ENCODE data around the gene OSBPL3.
"Not testable (repeated sequence)": the region's sequence is repeated elsewhere in the genome, so short reads cannot be mapped to it uniquely, and the experiment has no call there.

The OSBPL3 gene

GRCh38 chr7:24920451-24921361 is 59.3 kb downstream of the OSBPL3 start:
- no peak for DNase-seq (ENCODE audit: low spot score)

GRCh38 chr7:24917510-24918239 is 62.3 kb downstream of the OSBPL3 start:
- DNase-seq (ENCODE audit: low spot score): no peak

- DNase-seq (ENCODE audit: low spot score): no peak
These were observed 63.4 kb downstream of the OSBPL3 start for GRCh38 chr7:24916463-24917040.

- DNase-seq (ENCODE audit: low spot score): no peak
These were observed 65.5 kb downstream of the OSBPL3 start for GRCh38 chr7:24914465-24914859.

- no peak for DNase-seq (ENCODE audit: low spot score)
These were observed 66.0 kb downstream of the OSBPL3 start for GRCh38 chr7:24913801-24914464.

GRCh38 chr7:24912874-24913514 is 67.0 kb downstream of the OSBPL3 start:
- no peak for DNase-seq (ENCODE audit: low spot score)

GRCh38 chr7:24912424-24912823 is 67.6 kb downstream of the OSBPL3 start:
- DNase-seq (ENCODE audit: low spot score): no peak

GRCh38 chr7:24911213-24911603 is 68.8 kb downstream of the OSBPL3 start:
- DNase-seq (ENCODE audit: low spot score): no peak

GRCh38 chr7:24910551-24911212 is 69.3 kb downstream of the OSBPL3 start:
- peak; percentile 94 for DNase-seq (ENCODE audit: low spot score)

GRCh38 chr7:24908727-24909126 is 71.3 kb downstream of the OSBPL3 start:
- DNase-seq (ENCODE audit: low spot score): no peak

- DNase-seq (ENCODE audit: low spot score): no peak
These were observed 71.8 kb downstream of the OSBPL3 start for GRCh38 chr7:24908166-24908565.

- no peak for DNase-seq (ENCODE audit: low spot score)
These were observed 72.6 kb downstream of the OSBPL3 start for GRCh38 chr7:24907311-24907886.

GRCh38 chr7:24905996-24906770 is 73.8 kb downstream of the OSBPL3 start:
- no peak for DNase-seq (ENCODE audit: low spot score)

GRCh38 chr7:24903992-24904391 is 76.0 kb downstream of the OSBPL3 start:
- not testable (repeated sequence) for DNase-seq (ENCODE audit: low spot score)

GRCh38 chr7:24903559-24903958 is 76.4 kb downstream of the OSBPL3 start:
- no peak for DNase-seq (ENCODE audit: low spot score)

GRCh38 chr7:24902931-24903330 is 77.0 kb downstream of the OSBPL3 start:
- no peak for DNase-seq (ENCODE audit: low spot score)

- no peak for DNase-seq (ENCODE audit: low spot score)
These were observed 77.7 kb downstream of the OSBPL3 start for GRCh38 chr7:24902276-24902675.

- DNase-seq (ENCODE audit: low spot score): no peak
These were observed 80.1 kb downstream of the OSBPL3 start for GRCh38 chr7:24899905-24900304.

GRCh38 chr7:24899161-24899560 is 80.8 kb downstream of the OSBPL3 start:
- DNase-seq (ENCODE audit: low spot score): no peak

GRCh38 chr7:24898691-24899090 is 81.3 kb downstream of the OSBPL3 start:
- no peak for DNase-seq (ENCODE audit: low spot score)
